Nephron progenitor cell (in vitro differentiated cells): ENCODE data around the gene MEX3A.

Source experiments
- DNase-seq: peaks from one replicate; pipeline ENCODE4 v3.0.0; 2021
- H3K27ac Mint-ChIP-seq: 2 replicates; pipeline ENCODE4 v1.8.0; 2021; ENCODE audit warnings: mild to moderate bottlenecking, moderate library complexity, mixed read lengths
- H3K27me3 Mint-ChIP-seq: 2 replicates; pipeline ENCODE4 v1.8.0; 2021; ENCODE audit warnings: mild to moderate bottlenecking, low read depth, mixed read lengths; ENCODE audit not compliant: poor library complexity
- H3K36me3 Mint-ChIP-seq: 2 replicates; pipeline ENCODE4 v1.8.0; 2021; ENCODE audit warnings: low read depth, mixed read lengths
- H3K4me1 Mint-ChIP-seq: 2 replicates; pipeline ENCODE4 v1.8.0; 2021; ENCODE audit warnings: mixed read lengths
- H3K4me3 Mint-ChIP-seq: 2 replicates; pipeline ENCODE4 v1.8.0; 2021; ENCODE audit warnings: mild to moderate bottlenecking, moderate library complexity, mixed read lengths
- H3K9me3 Mint-ChIP-seq: 2 replicates; pipeline ENCODE4 v1.8.0; 2021; ENCODE audit warnings: mild to moderate bottlenecking, moderate library complexity, mixed read lengths
- TF ChIP-seq, protein P1 (sequence below): fragments of 200-600 bp; sonication (generic); IDR thresholded peaks from 2 replicates; pipeline ENCODE4 v1.5.0; 2021; ENCODE audit warnings: antibody characterized with exemption

MEX3A gene

DNA sequence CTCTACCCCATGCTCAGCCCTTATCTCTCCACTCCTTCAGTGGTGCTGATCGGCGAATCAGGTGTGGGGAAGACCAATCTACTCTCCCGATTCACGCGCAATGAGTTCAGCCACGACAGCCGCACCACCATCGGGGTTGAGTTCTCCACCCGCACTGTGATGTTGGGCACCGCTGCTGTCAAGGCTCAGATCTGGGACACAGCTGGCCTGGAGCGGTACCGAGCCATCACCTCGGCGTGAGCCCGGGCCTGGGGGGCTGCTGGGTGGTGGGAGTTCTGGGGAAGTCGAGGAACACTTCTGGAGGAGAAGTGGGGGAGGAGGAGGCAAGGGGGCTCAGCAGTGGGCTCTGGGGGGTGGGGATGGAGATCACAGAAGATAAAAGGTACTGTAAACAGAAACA, 16.4 kb downstream of the MEX3A start:
- H3K36me3 Mint-ChIP-seq: peaks cover 5% of the 10 kb centered on the region
- peak overlapping the region; percentile 59 for H3K27ac Mint-ChIP-seq
- TF ChIP-seq, protein P1, sequence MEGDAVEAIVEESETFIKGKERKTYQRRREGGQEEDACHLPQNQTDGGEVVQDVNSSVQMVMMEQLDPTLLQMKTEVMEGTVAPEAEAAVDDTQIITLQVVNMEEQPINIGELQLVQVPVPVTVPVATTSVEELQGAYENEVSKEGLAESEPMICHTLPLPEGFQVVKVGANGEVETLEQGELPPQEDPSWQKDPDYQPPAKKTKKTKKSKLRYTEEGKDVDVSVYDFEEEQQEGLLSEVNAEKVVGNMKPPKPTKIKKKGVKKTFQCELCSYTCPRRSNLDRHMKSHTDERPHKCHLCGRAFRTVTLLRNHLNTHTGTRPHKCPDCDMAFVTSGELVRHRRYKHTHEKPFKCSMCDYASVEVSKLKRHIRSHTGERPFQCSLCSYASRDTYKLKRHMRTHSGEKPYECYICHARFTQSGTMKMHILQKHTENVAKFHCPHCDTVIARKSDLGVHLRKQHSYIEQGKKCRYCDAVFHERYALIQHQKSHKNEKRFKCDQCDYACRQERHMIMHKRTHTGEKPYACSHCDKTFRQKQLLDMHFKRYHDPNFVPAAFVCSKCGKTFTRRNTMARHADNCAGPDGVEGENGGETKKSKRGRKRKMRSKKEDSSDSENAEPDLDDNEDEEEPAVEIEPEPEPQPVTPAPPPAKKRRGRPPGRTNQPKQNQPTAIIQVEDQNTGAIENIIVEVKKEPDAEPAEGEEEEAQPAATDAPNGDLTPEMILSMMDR: no peak
- peaks cover 54% of the 10 kb centered on the region for H3K4me1 Mint-ChIP-seq
- no peak overlapping the region for H3K4me3 Mint-ChIP-seq
- no peaks in the 10 kb centered on the region for H3K9me3 Mint-ChIP-seq
- H3K27me3 Mint-ChIP-seq: peaks cover 3% of the 10 kb centered on the region
- no peak for DNase-seq

DNA sequence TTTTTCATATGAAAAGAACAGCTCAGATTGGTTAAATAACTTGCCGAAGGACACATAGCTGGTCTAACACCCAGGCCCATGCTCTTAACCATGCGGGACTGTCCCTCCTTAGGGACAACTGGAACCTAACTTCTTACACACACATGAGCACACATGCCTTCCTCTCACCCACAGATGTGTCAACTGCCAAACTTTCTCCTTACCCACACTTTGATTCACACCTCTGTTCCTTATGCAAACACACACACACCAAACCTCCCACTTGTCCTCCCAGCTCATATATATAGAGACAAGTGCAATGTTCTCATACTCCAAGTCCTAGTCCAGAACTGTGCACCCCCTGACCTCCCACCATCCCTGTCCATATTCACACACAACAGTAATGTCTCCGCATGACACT, 17.1 kb downstream of the MEX3A start:
- peak overlapping the region; percentile 24 for H3K27ac Mint-ChIP-seq
- peaks cover 49% of the 10 kb centered on the region for H3K4me1 Mint-ChIP-seq
- peak overlapping the region; percentile 1 for H3K4me3 Mint-ChIP-seq
- TF ChIP-seq, protein P1: no peak
- no peak for DNase-seq
- peaks cover 7% of the 10 kb centered on the region for H3K27me3 Mint-ChIP-seq
- peaks cover 5% of the 10 kb centered on the region for H3K36me3 Mint-ChIP-seq
- no peaks in the 10 kb centered on the region for H3K9me3 Mint-ChIP-seq

DNA sequence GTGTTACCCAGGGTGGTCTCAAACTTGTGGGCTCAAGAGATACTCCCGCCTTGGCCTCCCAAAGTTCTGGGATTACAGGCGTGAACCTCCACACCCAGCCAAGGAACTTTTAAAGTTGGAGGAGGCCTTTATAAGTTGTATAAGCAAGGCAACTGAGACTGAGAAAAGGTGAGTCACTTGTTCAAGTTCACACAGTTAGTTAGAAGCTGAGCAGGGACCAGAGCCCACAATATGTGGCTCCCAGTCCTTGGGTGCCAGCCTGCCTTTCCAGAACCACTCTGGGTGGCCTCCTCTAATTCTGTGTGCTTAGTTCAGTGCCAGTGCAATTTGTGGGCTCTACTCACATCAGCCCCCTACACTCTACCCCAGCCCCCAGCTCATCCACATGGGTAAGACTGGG, 17.6 kb downstream of the MEX3A start:
- TF ChIP-seq, protein P1: no peak
- Mint-ChIP-seq H3K4me3 (no peak overlapping the region), H3K4me1 (peaks cover 43% of the 10 kb centered on the region), H3K27me3 (peaks cover 10% of the 10 kb centered on the region), H3K9me3 (no peaks in the 10 kb centered on the region), H3K36me3 (peaks cover 3% of the 10 kb centered on the region), H3K27ac (no peak overlapping the region)
- DNase-seq: no peak

DNA sequence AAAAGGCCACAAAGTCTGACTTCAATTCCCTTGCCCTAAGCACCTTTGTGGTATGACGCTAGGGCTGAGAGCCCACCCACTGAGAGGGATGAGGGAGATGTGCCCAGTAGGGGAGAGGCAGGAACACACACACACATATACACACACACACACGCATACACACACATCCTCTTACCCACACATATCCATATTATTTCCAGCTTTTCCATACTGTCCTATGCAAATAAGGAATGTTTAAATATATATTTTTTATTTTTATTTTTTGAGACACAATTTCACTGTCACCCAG, 18.3 kb downstream of the MEX3A start:
- H3K27me3 Mint-ChIP-seq: peaks cover 10% of the 10 kb centered on the region
- H3K4me3 Mint-ChIP-seq: no peak overlapping the region
- H3K9me3 Mint-ChIP-seq: no peaks in the 10 kb centered on the region
- DNase-seq: no peak
- H3K36me3 Mint-ChIP-seq: no peaks in the 10 kb centered on the region
- TF ChIP-seq, protein P1: no peak
- H3K27ac Mint-ChIP-seq: no peak overlapping the region
- H3K4me1 Mint-ChIP-seq: peaks cover 41% of the 10 kb centered on the region

DNA sequence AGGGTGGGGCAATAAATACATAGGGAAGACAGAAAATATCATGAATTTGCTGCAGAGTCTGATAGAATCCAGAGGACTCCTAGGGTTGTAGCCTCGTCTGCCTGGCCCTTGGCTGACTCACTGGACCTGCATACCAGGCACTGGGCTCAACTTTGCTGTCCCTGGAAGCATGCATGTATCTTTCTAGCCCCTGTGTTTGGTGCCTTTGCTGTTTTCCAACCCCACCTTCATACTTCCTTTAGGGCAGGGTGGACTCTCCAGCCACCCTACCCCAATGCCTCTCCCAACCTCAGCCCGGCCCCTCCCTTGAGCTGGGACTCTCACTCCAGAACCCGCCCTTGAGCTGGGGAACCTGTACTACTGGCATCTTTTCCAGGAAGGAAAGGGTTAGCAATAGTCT, 20.1 kb downstream of the MEX3A start:
- H3K36me3 Mint-ChIP-seq: peaks cover 7% of the 10 kb centered on the region
- H3K27me3 Mint-ChIP-seq: peaks cover 10% of the 10 kb centered on the region
- no peak for DNase-seq
- H3K4me1 Mint-ChIP-seq: peaks cover 36% of the 10 kb centered on the region
- H3K4me3 Mint-ChIP-seq: no peak overlapping the region
- no peak overlapping the region for H3K27ac Mint-ChIP-seq
- TF ChIP-seq, protein P1: no peak
- H3K9me3 Mint-ChIP-seq: no peaks in the 10 kb centered on the region

DNA sequence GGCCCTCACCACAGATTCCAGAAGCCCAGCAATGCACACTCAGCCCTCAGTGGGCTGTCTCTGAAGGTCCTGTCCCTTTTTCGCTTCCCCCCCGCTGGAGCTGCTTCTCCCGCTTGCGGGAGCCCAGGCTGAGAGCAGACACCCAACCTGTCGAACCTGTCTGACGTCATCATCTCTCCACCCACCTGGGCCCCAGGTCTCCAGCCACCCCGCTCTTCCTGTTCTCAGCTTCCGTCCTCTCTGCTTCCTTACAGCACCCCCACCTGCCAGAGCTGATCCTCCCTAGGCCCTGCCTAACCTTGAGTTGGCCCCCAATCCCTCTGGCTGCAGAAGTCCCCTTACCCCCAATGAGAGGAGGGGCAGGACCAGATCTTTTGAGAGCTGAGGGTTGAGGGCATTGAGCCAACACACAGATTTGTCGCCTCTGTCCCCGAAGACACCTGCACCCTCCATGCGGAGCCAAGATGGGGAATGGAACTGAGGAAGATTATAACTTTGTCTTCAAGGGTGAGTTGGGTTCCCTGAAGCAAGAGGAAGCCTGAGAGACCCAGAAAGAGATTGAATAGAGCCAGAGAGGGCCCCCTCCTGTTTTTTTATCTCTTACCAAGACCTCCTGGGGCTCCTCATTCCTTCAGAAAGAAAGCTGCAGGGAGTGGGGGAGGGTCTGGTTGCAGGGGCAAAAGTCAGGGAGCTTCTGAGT, 21.2 kb downstream of the MEX3A start, which contains the start of gene RAB25:
Gene RAB25 (plus strand): TSS at position 224 of the 700 bp plus-strand sequence. CDS start 241 bp downstream, at position 465.
- peaks cover 10% of the 10 kb centered on the region for H3K27me3 Mint-ChIP-seq
- no peaks in the 10 kb centered on the region for H3K9me3 Mint-ChIP-seq
- DNase-seq: no peak
- peak within 1 kb of the TSS; percentile 66 for H3K27ac Mint-ChIP-seq
- peaks cover 12% of the 10 kb centered on the region for H3K36me3 Mint-ChIP-seq
- peaks cover 29% of the 10 kb centered on the region for H3K4me1 Mint-ChIP-seq
- TF ChIP-seq, protein P1: no peak
- H3K4me3 Mint-ChIP-seq: peak within 1 kb of the TSS; percentile 57
